Measurements from ENCODE around the gene SLC25A10.

The SLC25A10 gene

GRCh38 chr17:81706757-81707624, 5.1 kb upstream of the SLC25A10 start:
- DNase-seq = no peak

- DNase-seq = no peak
These were observed 4.1 kb upstream of the SLC25A10 start for GRCh38 chr17:81707725-81708646.

GRCh38 chr17:81708739-81709185, 3.3 kb upstream of the SLC25A10 start:
- DNase-seq = no peak

- no peak for DNase-seq
These were observed 1.4 kb upstream of the SLC25A10 start for GRCh38 chr17:81710514-81711308.

GRCh38 chr17:81712468-81713003, 452 bp downstream of the SLC25A10 start:
- DNase-seq = no peak

- DNase-seq = no peak
These were observed 996 bp downstream of the SLC25A10 start for GRCh38 chr17:81713004-81713555.

GRCh38 chr17:81713556-81714411, 1.7 kb downstream of the SLC25A10 start:
- no peak for DNase-seq

- no peak for DNase-seq
These were observed 2.5 kb downstream of the SLC25A10 start for GRCh38 chr17:81714412-81715106.

GRCh38 chr17:81715107-81715871, 3.2 kb downstream of the SLC25A10 start:
- DNase-seq = no peak

GRCh38 chr17:81715872-81716673, 4.0 kb downstream of the SLC25A10 start:
- no peak for DNase-seq

GRCh38 chr17:81716674-81716996, 4.6 kb downstream of the SLC25A10 start:
- no peak for DNase-seq

- no peak for DNase-seq
These were observed 5.1 kb downstream of the SLC25A10 start for GRCh38 chr17:81717049-81717765.

- no peak for DNase-seq
These were observed 5.6 kb downstream of the SLC25A10 start for GRCh38 chr17:81717766-81718089.

GRCh38 chr17:81719410-81720266, 7.6 kb downstream of the SLC25A10 start:
- no peak for DNase-seq

- DNase-seq = no peak
These were observed 8.4 kb downstream of the SLC25A10 start for GRCh38 chr17:81720267-81721071.

Data from activated T-cell treated with anti-CD3 and anti-CD28 coated beads, Interleukin-2, amount 50 U/mL, for 1 hour (primary cell).